ENCODE data around the gene TTC23. TPM values are rescaled to one million over a fixed set of nuclear protein-coding genes. Genes with fewer than 3 reads are reported as not detected.

The TTC23 gene
- total and polyA plus RNA-seq, 9 of the 15 experiments (the other 6 are each of a cell fraction or from before 2014, with no cell fraction given): 0.41 to 4.5 (median 2.5) TPM

DNA sequence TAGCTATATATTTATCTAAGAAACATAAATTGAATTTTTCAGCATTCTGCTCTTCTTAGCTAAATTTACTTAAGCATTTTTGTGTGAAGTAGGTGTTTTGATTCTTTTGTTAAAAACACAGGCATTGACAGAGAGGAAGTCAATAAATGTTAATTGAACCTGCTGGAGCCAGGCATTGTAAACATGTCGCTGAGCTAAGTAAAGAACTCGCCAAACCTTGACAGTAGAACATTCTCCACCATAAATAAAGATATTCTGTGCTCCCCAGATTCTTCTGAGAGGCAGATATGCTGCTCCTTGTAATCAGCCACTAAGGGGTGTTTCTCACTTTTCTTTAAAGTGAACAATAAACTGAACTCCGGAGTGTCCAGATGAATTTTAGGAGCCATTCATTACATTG lies 106.1 kb downstream of the TTC23 start (continued):
- TF ChIP-seq CEBPZ (IDR thresholded peaks at IDR 0.05; ENCODE audit: borderline replicate concordance, low read depth, low read length) (no peak), ZBTB34 (CRISPR knock-in tag; IDR thresholded peaks at IDR 0.05) (no peak)

GRCh38 chr15:99142562-99142961 lies 106.8 kb downstream of the TTC23 start:
- intact Hi-C loops (cut with micrococcal nuclease) (no loop called here), in situ Hi-C loops (cut with MboI) (no loop called here)
- Histone ChIP-seq H3K27ac (ENCODE audit: extremely low read depth, low read depth, low read length) (no peak overlapping the region), H3K9me1 (ENCODE audit: control insufficient read depth, insufficient read depth, low read length) (no peaks in the 10 kb centered on the region), H3K4me2 (ENCODE audit: insufficient read depth, low read length) (no peak overlapping the region), H3K79me2 (ENCODE audit: control insufficient read depth, insufficient read depth, low read length) (no peaks in the 10 kb centered on the region), H3K9me3 (replicated peaks; ENCODE audit: control insufficient read depth, insufficient read depth, low read depth, low read length) (no peaks in the 10 kb centered on the region), H3K4me3 (no peak overlapping the region), H4K20me1 (replicated peaks; ENCODE audit: control insufficient read depth, insufficient read depth, low read length) (no peaks in the 10 kb centered on the region), H3K27me3 (ENCODE audit: control insufficient read depth in 2 of 2, insufficient read depth in 2 of 2, low read length in 2 of 2) (peaks cover 0 to 11% of the 10 kb centered on the region in 2 experiments; a peak in 2 of 5 replicates), H3K4me1 (replicated peaks in 1 of 2; ENCODE audit: control insufficient read depth in 2 of 2, insufficient read depth in 2 of 2, low read length in 2 of 2) (no peaks in the 10 kb centered on the region), H2AFZ (ENCODE audit: low read depth, low read length) (no peak overlapping the region), H3K36me3 (ENCODE audit: control insufficient read depth, insufficient read depth, low read length) (no peaks in the 10 kb centered on the region), H3K9ac (ENCODE audit: insufficient read depth in 1 of 2, low read depth in 2 of 2, low read length in 2 of 2) (no peak overlapping the region)
- CTCF ChIA-PET (ENCODE audit: low intra/inter-chr PET ratio): no interaction called here
- DNase-seq (ENCODE audit: extremely low read depth in 1 of 4, low spot score in 3 of 4): no peak
- no TSS peak for BruUV-seq (replicated peaks)
- TF ChIP-seq HMG20A (CRISPR knock-in tag; conservative IDR thresholded peaks at IDR 0.05) (no peak), MTA2 (IDR thresholded peaks at IDR 0.05; ENCODE audit: low read depth) (no peak), PHTF2 (CRISPR knock-in tag; IDR thresholded peaks at IDR 0.05) (no peak), JUNB (CRISPR knock-in tag; conservative IDR thresholded peaks at IDR 0.05) (no peak), KLF13 (tag; IDR thresholded peaks at IDR 0.05; ENCODE audit: borderline replicate concordance, low read depth) (no peak), NCOA1 (IDR thresholded peaks at IDR 0.05; ENCODE audit: low read depth) (no peak), SNAPC5 (CRISPR knock-in tag; IDR thresholded peaks at IDR 0.05) (no peak), SRSF1 (IDR thresholded peaks at IDR 0.05; ENCODE audit: low read depth, low read length) (no peak)
- TF ChIP-seq, protein P1, sequence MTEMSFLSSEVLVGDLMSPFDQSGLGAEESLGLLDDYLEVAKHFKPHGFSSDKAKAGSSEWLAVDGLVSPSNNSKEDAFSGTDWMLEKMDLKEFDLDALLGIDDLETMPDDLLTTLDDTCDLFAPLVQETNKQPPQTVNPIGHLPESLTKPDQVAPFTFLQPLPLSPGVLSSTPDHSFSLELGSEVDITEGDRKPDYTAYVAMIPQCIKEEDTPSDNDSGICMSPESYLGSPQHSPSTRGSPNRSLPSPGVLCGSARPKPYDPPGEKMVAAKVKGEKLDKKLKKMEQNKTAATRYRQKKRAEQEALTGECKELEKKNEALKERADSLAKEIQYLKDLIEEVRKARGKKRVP (CRISPR knock-in tag; IDR thresholded peaks at IDR 0.05): no peak
- no peak for ATAC-seq
- FAIRE-seq: no peak
- 0% methylated on average over 5 of the region's 5 CpGs for WGBS (ENCODE audit: insufficient coverage, low coverage, missing lambda C conversion rate)
- POLR2A ChIA-PET: no interaction called here

Data from K562 (cell line).